Measurements from ENCODE around the gene CASTOR1.

- TF ChIP-seq POLR2A (IDR thresholded peaks at IDR 0.05) (no peak), POLR2AphosphoS5 (IDR thresholded peaks at IDR 0.05) (peak in 3 of 4 donors; percentile 45 to 53 (median 50))
- TF ChIP-seq, protein P1, sequence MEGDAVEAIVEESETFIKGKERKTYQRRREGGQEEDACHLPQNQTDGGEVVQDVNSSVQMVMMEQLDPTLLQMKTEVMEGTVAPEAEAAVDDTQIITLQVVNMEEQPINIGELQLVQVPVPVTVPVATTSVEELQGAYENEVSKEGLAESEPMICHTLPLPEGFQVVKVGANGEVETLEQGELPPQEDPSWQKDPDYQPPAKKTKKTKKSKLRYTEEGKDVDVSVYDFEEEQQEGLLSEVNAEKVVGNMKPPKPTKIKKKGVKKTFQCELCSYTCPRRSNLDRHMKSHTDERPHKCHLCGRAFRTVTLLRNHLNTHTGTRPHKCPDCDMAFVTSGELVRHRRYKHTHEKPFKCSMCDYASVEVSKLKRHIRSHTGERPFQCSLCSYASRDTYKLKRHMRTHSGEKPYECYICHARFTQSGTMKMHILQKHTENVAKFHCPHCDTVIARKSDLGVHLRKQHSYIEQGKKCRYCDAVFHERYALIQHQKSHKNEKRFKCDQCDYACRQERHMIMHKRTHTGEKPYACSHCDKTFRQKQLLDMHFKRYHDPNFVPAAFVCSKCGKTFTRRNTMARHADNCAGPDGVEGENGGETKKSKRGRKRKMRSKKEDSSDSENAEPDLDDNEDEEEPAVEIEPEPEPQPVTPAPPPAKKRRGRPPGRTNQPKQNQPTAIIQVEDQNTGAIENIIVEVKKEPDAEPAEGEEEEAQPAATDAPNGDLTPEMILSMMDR (IDR thresholded peaks at IDR 0.05), result no peak
Measured at GRCh38 chr22:30325065-30325720, 35.9 kb upstream of the CASTOR1 start.

Measured in sigmoid colon (tissue), 4 donors.